Activated CD4-positive, alpha-beta T cell treated with anti-CD3 and anti-CD28 coated beads, Interleukin-2, amount 10 ng/mL, durations not matched to agents 7 days and 5 days (primary cell): ENCODE measurements around the gene MEN1. TPM values are rescaled to one million over a fixed set of nuclear protein-coding genes. Genes with fewer than 3 reads are reported as not detected.

ENCODE experiments used
- CTCF ChIA-PET: fragments of 350-600 bp; sonication (Branson Sonifier 250); formaldehyde crosslinking; loops from one replicate; lab custom pipeline; 2021; ENCODE audit warnings: antibody characterized with exemption; lab: Charles Lee
- POLR2A ChIA-PET: fragments of 350-600 bp; sonication (Branson Sonifier 250); formaldehyde crosslinking; loops from one replicate; lab custom pipeline; 2021; ENCODE audit warnings: antibody characterized with exemption; lab: Charles Lee
- DNase-seq: peaks from one replicate; pipeline ENCODE4 v3.0.0-alpha.2; 2020
- H3K27ac Mint-ChIP-seq: one replicate; pipeline ENCODE4 v1.8.0; 2021; ENCODE audit warnings: mild to moderate bottlenecking, moderate library complexity, mixed read lengths
- H3K27me3 Mint-ChIP-seq: one replicate; pipeline ENCODE4 v1.8.0; 2021; ENCODE audit warnings: mixed read lengths
- H3K36me3 Mint-ChIP-seq: one replicate; pipeline ENCODE4 v1.8.0; 2021; ENCODE audit warnings: low read depth, mixed read lengths
- H3K4me1 Mint-ChIP-seq: one replicate; pipeline ENCODE4 v1.8.0; 2021; ENCODE audit warnings: mixed read lengths
- H3K4me3 Mint-ChIP-seq: one replicate; pipeline ENCODE4 v1.8.0; 2021; ENCODE audit warnings: mild to moderate bottlenecking, moderate library complexity, mixed read lengths
- H3K9me3 Mint-ChIP-seq: one replicate; pipeline ENCODE4 v1.8.0; 2021; ENCODE audit warnings: mixed read lengths
- total RNA-seq, 2 experiments: library from RNA; stranded (reverse); gene quantifications; one replicate each; pipeline ENCODE4 v1.2.3, GENCODE V29; 2021

The MEN1 gene
- total RNA-seq, 2 experiments from 2014 or later = 35.1 to 38.7 TPM

DNA sequence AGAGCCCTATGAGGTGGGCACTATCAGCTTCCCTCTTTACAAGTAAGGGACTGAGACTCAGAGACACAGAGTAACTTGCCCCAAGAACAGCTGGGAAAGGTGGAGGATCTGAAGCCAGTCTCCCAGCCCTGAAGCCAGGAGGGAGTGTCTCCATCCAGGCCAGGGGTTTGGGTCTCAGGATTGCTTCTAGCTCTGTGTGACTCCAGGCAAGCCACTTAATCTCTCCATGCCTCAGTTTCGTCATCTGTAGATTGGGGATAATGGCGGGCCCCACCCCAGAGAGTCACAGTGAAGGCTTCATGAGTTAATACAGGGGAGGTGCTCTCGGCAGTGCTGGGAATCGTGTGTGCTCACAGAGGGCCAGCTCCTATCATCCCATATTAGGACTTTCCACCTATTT is 17.9 kb downstream of the MEN1 start:
- Mint-ChIP-seq H3K4me3 (no peak overlapping the region), H3K27me3 (no peaks in the 10 kb centered on the region), H3K36me3 (peaks cover 22% of the 10 kb centered on the region), H3K9me3 (no peaks in the 10 kb centered on the region), H3K27ac (peak overlapping the region; percentile 31), H3K4me1 (peaks cover 32% of the 10 kb centered on the region)
- no peak for DNase-seq
- ChIA-PET POLR2A (interaction anchor here (0.7 kb wide), 1 partner anchor 20 kb away, joined by 8 read pairs; no protein-coding TSS in a partner anchor), CTCF (interaction anchor here (0.5 to 0.8 kb wide), 2 partner anchors 27 to 96 kb away, joined by 3 to 5 read pairs; no protein-coding TSS in a partner anchor)

DNA sequence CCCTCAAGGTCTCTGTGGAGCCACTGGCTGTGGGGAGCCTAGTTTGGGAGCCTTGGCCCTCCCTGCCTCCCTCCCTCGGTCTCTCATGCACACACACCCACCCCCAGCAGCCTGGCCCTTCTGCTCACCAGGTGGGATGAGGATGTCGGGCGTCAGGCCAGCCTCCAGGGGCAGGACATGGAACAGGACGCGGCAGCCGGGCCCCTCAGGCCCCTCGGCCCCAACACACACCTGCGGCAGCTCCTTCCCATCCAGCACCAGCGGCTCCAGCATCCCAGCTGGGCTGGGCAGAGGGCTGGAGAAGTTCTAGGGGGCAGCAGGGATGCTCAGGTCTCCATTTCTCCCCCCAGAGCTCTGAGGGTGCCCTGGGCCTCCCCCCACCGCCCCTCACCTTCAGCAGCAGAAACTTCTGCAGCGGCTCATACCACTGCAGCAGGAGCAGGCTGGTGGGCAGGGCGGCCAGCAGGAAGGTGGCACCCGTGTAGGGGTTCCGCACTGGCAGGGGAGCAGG is 18.5 kb downstream of the MEN1 start:
- H3K9me3 Mint-ChIP-seq = no peaks in the 10 kb centered on the region
- H3K27ac Mint-ChIP-seq = no peak overlapping the region
- peaks cover 23% of the 10 kb centered on the region for H3K36me3 Mint-ChIP-seq
- POLR2A ChIA-PET = no interaction called here
- H3K4me1 Mint-ChIP-seq = peaks cover 32% of the 10 kb centered on the region
- no peak overlapping the region for H3K4me3 Mint-ChIP-seq
- CTCF ChIA-PET = interaction anchor here (0.5 to 1.0 kb wide), 3 partner anchors 11 to 96 kb away, joined by 3 to 5 read pairs (median 3); no protein-coding TSS in a partner anchor
- DNase-seq = no peak
- H3K27me3 Mint-ChIP-seq = no peaks in the 10 kb centered on the region

DNA sequence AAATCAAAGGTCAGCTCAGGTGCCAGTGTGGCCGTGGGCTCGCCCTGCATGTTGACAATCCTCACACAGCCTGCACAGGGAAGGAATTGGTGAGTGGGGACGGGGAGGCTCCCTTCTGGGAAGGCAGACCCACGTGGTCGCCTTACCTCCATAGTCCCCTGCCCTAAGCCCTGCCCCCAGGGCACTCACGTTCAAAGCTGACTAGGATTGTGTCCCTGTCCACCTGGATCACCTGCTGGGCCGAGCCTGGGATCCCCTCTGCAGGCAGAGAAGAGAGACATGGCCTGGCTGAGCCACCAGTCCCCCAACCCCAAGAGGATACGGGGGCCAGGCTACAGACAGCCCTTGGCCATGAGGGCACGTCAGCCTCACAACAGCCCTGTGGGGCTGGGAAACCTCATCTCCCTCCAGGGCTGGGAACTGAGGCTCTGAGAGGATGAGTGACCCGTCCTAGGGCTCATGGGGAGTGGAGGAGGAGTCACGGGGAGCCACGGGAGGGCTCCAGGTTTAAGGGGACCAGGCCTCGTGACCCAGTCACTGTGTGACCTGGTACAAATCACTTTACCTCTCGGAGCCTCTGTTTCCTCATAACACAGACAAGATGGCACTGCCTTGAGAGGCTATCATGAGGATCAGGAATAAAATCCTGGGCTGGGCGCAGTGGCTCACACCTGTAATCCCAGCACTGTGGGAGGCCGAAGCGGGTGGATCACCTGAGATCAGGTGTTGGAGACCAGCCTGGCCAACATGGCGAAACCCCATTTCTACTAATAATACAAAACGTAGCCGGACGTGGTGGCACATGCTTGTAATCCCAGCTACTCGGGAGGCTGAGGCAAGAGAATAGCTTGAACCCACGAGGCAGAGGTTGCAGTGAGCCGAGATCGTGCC is 19.9 kb downstream of the MEN1 start:
- H3K27me3 Mint-ChIP-seq = no peaks in the 10 kb centered on the region
- peaks cover 20% of the 10 kb centered on the region for H3K4me1 Mint-ChIP-seq
- ChIA-PET POLR2A (no interaction called here), CTCF (interaction anchor here (1.0 kb wide), 1 partner anchor 9 kb away, joined by 4 read pairs; no protein-coding TSS in a partner anchor)
- H3K27ac Mint-ChIP-seq = no peak overlapping the region
- H3K4me3 Mint-ChIP-seq = no peak overlapping the region
- no peak for DNase-seq
- no peaks in the 10 kb centered on the region for H3K9me3 Mint-ChIP-seq
- H3K36me3 Mint-ChIP-seq = peaks cover 23% of the 10 kb centered on the region

DNA sequence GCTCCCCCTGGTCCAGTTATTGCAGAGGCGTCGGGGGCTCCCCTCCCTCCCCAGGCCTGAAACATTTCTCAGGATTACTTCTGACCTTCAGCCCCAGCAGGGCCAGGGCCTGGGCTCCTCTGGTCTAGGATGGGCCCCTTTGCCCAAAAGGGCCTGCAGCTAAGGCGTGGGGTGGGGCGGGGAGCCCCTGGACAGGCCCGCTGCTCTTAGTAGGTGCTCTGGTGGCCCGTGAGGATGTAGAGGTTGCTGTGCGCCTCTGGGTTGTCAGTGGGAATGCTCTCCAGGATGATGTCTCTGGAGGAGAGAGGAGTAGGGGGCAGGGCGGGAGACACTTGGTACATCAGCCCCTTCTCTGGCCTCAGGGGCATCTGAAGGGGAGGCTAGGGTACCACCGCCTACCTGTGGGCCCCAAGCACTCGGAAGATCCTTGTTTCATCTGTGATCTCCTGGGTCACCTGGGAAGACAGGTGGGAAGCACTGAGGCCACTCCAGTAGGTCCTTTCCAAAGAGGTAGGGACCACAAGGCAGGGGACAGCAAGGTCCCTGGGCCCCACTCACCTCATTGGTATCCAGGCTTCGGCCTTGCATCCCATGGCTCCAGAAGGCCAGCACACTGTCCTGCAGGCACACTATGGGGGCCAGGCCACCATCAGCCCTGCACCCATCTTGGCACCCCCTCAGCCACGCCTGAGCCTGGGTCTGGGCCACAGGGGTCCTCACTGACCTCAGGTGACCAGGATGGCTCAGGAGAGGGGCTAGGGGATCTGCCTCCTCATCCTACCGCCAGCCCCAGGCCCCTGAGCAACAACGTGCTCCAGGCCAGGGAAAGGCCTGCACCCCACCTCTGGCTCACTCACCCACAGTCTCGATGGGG is 20.8 kb downstream of the MEN1 start:
- Mint-ChIP-seq H3K4me1 (peaks cover 18% of the 10 kb centered on the region), H3K4me3 (no peak overlapping the region), H3K27me3 (no peaks in the 10 kb centered on the region), H3K9me3 (no peaks in the 10 kb centered on the region), H3K27ac (no peak overlapping the region), H3K36me3 (peaks cover 26% of the 10 kb centered on the region)
- ChIA-PET POLR2A (no interaction called here), CTCF (interaction anchor here (1.0 kb wide), 1 partner anchor 10 kb away, joined by 4 read pairs; no protein-coding TSS in a partner anchor)
- DNase-seq = no peak

DNA sequence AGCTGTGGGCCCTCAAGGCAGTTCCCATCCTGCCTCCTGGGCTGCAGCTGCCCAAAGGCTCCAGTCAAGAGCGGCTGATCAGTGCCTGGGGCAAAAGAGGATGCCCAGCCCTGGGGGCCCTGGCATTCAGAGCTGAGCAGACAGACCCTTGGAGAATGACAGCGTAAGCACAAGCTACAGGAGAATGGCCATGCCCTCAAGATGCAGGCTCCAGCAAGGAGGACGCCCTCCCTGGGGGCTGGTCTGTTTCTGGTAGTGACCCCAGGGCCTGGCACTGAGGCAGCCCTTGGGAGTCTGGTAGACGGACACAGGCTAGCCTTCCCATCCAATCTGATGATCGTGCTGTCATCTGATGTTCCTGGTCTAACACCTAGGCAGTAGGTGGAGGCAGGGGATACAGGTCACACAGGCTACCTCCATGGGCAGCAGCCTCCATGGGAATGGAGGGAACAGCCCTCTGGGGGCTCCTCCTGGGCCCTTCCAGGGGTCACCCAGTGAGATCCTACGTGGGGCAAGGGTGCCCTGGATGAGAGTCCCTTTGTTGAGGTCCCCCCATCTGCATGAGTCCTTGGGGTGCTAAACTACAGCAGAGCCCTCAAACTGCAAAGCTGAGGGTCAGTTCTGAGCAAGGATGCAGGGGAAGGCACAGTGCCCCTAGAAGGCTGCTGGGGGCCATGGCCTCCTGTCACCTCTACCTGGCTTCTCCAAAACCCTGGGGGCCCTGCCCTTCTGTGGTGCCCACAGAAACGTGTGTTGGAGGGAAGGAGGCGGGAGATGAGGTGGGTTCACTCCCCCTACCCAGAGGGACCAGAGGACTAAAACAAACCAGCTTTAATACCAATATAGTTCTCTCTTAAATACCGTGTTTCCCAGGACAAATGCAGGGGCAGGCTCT is 21.8 kb downstream of the MEN1 start:
- ChIA-PET POLR2A (interaction anchor here (0.5 kb wide), 1 partner anchor 875 kb away, joined by 3 read pairs; no protein-coding TSS in a partner anchor), CTCF (interaction anchor here (0.7 kb wide), 1 partner anchor 11 kb away, joined by 3 read pairs; no protein-coding TSS in a partner anchor)
- DNase-seq = no peak
- Mint-ChIP-seq H3K27me3 (no peaks in the 10 kb centered on the region), H3K4me1 (peaks cover 10% of the 10 kb centered on the region), H3K9me3 (no peaks in the 10 kb centered on the region), H3K36me3 (peaks cover 25% of the 10 kb centered on the region), H3K27ac (no peak overlapping the region), H3K4me3 (no peak overlapping the region)

DNA sequence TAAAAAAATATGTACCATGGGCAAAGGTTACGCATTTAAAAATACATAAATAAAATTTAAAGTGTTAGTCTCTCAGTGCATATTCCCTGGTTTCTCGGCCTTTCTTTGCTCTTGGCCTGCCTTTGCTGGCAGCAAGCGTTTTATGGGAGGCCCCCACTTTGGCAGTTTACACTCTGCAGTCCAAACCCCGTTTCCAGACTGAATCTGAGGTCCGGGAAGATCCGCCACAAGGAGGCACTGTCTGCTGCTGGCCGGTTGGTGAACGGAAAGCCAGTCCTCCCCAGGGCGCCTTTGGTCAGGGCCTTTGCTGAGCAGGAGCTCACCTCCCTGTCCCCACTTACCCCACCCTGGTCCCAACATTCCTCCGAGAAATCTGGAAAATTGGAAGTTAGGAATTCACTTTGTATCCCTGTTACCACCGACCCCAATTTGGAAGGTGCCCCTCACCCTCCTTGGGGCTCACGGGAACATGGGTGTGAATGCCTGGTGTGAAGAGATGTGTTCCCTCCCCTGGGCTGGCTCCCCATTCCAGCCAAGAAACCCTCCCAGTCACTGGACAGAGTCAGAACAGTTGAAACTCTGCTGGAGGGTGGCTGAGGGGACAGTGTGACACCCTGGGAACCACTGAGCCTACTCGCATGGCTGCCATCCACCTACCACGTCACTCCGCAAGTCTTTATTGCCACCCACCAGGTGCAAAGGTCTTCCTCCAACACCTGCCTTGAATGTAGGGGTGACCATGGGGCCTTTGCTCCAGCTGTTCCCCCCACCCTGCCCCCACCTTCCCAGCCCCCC is 22.6 kb downstream of the MEN1 start:
- no peaks in the 10 kb centered on the region for H3K9me3 Mint-ChIP-seq
- ChIA-PET POLR2A (interaction anchor here (0.5 kb wide), 1 partner anchor 876 kb away, joined by 3 read pairs; no protein-coding TSS in a partner anchor), CTCF (interaction anchor here (0.7 kb wide), 1 partner anchor 12 kb away, joined by 3 read pairs; no protein-coding TSS in a partner anchor)
- no peaks in the 10 kb centered on the region for H3K27me3 Mint-ChIP-seq
- peak; percentile 65 for DNase-seq
- no peak overlapping the region for H3K4me3 Mint-ChIP-seq
- peaks cover 23% of the 10 kb centered on the region for H3K36me3 Mint-ChIP-seq
- peak overlapping the region; percentile 41 for H3K27ac Mint-ChIP-seq
- peaks cover 7% of the 10 kb centered on the region for H3K4me1 Mint-ChIP-seq

DNA sequence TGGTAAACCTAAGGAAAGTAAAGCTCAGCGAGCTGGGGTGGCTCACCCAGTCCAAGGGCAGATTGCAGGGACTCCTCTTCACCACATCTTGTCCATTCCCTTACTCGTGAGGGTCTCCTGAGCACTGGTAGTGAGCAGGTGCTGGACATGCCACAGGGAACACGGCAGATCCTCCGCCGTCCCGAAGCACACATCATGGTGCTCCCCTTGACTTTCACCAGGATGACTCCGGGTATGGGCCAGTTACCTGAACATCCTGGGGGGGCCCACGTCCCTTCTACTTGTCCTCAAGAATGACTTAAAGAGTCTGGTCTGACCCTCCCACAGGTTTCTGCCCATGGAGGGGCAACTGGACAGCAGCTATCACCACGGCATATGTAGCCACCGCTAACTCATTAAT is 24.0 kb downstream of the MEN1 start:
- Mint-ChIP-seq H3K27me3 (no peaks in the 10 kb centered on the region), H3K4me1 (peaks cover 7% of the 10 kb centered on the region), H3K36me3 (peaks cover 20% of the 10 kb centered on the region), H3K27ac (peak overlapping the region; percentile 41), H3K4me3 (no peak overlapping the region), H3K9me3 (no peaks in the 10 kb centered on the region)
- POLR2A ChIA-PET = no interaction called here
- CTCF ChIA-PET = interaction anchor here (0.6 to 1.8 kb wide), 4 partner anchors 10 to 331 kb away, joined by 3 to 4 read pairs (median 4); partner anchors contain the start of gene ZNHIT2
- DNase-seq = no peak

DNA sequence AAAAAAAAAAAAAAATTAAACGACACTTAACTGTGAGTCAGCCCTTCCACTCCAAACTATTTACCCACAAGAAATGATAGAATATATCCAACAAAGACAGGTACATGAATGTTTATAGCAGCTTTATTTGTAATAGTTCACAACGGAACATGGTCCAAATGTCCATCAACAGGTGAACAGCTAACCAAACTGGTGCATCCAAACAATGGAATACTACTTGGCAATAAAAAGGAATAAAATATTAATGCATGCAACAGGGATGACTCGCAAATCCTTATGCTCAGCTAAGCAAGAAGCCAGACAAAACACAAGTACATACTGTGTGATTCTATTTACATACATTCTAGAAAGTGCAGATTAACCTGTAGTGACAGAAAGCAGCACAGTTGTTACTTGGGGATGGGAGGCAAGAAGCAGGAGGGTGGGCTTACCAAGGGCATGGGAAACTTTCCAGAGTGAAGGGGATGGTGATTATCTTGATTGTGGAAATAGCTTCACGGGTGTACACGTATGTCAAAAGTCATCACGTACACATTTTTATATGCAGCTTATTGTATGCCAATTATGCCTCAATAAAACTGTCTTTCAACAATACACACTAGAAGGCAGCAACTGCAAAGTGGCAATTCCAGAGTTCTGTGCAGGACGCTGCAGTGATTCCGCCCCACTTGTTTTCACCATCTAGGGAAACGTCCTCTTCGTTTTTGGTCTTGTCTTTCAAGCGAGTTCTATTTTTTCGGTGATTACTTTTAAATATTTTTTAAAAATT is 25.4 kb downstream of the MEN1 start:
- Mint-ChIP-seq H3K36me3 (peaks cover 13% of the 10 kb centered on the region), H3K9me3 (no peaks in the 10 kb centered on the region), H3K4me1 (peaks cover 18% of the 10 kb centered on the region), H3K27ac (peak overlapping the region; percentile 19), H3K27me3 (no peaks in the 10 kb centered on the region), H3K4me3 (no peak overlapping the region)
- POLR2A ChIA-PET = no interaction called here
- DNase-seq = no peak
- CTCF ChIA-PET = interaction anchor here (0.6 to 1.8 kb wide), 6 partner anchors 12 to 400 kb away, joined by 3 to 5 read pairs (median 4); partner anchors contain the start of gene ZNHIT2

DNA sequence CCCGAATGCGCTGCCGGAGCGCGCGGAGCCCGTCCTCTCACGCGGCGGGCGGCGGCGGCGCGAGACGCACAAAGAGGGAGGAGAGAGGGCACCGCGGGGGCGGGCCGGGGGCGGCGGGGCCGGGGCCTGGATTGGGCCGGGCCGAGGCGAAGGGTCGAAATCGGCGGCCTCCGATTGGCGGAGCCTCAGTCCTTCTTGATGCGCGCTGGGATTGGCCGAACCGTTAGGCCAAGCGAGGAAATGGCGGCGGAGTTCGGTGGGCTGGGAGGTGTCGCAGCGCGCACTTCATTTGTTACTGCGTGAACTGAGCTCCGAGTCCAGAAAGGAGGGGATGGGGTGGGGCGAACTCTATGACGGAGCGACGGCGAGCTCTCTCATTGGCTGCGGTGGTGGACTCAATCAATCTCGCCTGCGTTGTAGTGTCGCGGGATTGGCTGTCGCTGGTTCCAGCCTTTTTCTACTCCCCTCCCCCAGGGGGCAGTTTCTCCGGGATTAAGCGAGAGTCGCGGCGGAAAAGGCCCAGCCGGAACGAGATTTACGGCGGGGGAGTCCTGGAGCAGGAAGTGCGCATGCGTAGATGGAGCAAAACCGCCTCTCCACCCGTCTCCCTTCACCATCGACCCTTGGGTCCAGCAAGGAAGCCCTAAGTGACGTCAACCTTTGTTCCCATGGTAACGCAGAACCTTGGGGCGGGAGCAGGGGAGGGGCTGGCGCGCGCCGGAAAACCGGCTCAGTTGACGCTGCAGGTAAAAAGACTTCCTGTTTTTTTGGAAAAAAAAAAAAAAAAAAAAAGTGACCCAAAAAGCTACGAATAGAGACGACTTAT is 31.7 kb downstream of the MEN1 start, which contains the start of gene SF1:
SF1 (minus strand) TSS at position 70 of the 826 bp plus-strand sequence. CDS start 150 bp downstream, outside the sequence.
- CTCF ChIA-PET = interaction anchor here (0.6 to 1.8 kb wide), 11 partner anchors 11 to 1891 kb away, joined by 3 to 7 read pairs (median 3); partner anchors contain the start of genes FAU, MRPL49 and RASGRP2
- Mint-ChIP-seq H3K27me3 (no peaks in the 10 kb centered on the region), H3K4me1 (peaks cover 54% of the 10 kb centered on the region), H3K36me3 (peaks cover 40% of the 10 kb centered on the region), H3K27ac (peak within 1 kb of the TSS; percentile 98), H3K9me3 (no peaks in the 10 kb centered on the region), H3K4me3 (peak within 1 kb of the TSS; percentile 97)
- POLR2A ChIA-PET = interaction anchor here (0.6 to 1.0 kb wide), 5 partner anchors 32 to 794 kb away, joined by 3 to 4 read pairs (median 3); partner anchors contain the start of genes RASGRP2 and SAC3D1
- peak; percentile 100 for DNase-seq
